Colonic mucosa (tissue), 4 donors: Measurements from ENCODE around the gene ZNF26. TPM values are rescaled to one million over a fixed set of nuclear protein-coding genes. Genes with fewer than 3 reads are reported as not detected.
"Not testable (repeated sequence)": the region's sequence is repeated elsewhere in the genome, so short reads cannot be mapped to it uniquely, and the experiment has no call there.

ENCODE experiments used
- DNase-seq: peaks from one replicate; pipeline ENCODE4 v3.0.0-alpha.2; 2020
- H3K27ac ChIP-seq: fragments of 200-600 bp; one replicate; pipeline ENCODE4 v1.8.0; 2021
- H3K27me3 ChIP-seq: fragments of 200-600 bp; one replicate; pipeline ENCODE4 v1.8.0; 2021
- H3K36me3 ChIP-seq: fragments of 200-600 bp; one replicate; pipeline ENCODE4 v1.8.0; 2021
- H3K4me1 ChIP-seq: fragments of 200-600 bp; one replicate; pipeline ENCODE4 v1.8.0; 2021; ENCODE audit warnings: mild to moderate bottlenecking
- H3K4me3 ChIP-seq: fragments of 200-600 bp; one replicate; pipeline ENCODE4 v1.8.0; 2021
- H3K9ac ChIP-seq, 2 donors: one replicate each; pipeline ENCODE4 v1.7.0; 2013; ENCODE audit warnings: control low read depth in 2 of 2, low read depth in 2 of 2, low read length in 2 of 2
- H3K9me3 ChIP-seq: fragments of 200-600 bp; one replicate; pipeline ENCODE4 v1.8.0; 2021
- CTCF ChIP-seq: fragments of 200-600 bp; IDR thresholded peaks from one replicate; pipeline ENCODE4 v1.8.0; 2022; ENCODE audit warnings: antibody characterized with exemption, mild to moderate bottlenecking
- intact Hi-C: fragments of 100-400 bp; cut with DNase I; formaldehyde crosslinking; loops from one replicate; pipeline ENCODE4 v1.14.1; 2022
- total RNA-seq, 2 donors: library from RNA; stranded (reverse); fragmentation: NEBNext Ultra II Directional in 1 of 2; extraction: Animal tissue kit (Norgen Biotek cat#: 25700) in 1 of 2; gene quantifications; one replicate each; pipeline ENCODE4 v1.2.1, GENCODE V29; 2021
- donor health status: healthy.
- donor health status: DM: no; HTN: no; CAD: no.
- donor health status: DM: no; HTN: no; CAD: no.

ZNF26 gene
- 1 to 10 TPM; 6.7 to 7.2 TPM for total RNA-seq

- intact Hi-C loops, result loop anchor here (2.0 to 5.0 kb wide), 2 partner anchors 95 to 191 kb away; partner anchors contain the start of gene ZNF140
- Histone ChIP-seq H3K9me3 (no peaks in the 10 kb centered on the region), H3K27me3 (no peaks in the 10 kb centered on the region), H3K4me3 (peak within 1 kb of the TSS; percentile 99), H3K27ac (peak within 1 kb of the TSS; percentile 46), H3K36me3 (no peaks in the 10 kb centered on the region), H3K9ac (peak within 1 kb of the TSS; percentile 72 to 74), H3K4me1 (no peaks in the 10 kb centered on the region)
- DNase-seq, result peak; percentile 94
- no peak for TF ChIP-seq CTCF
Measured at GRCh38 chr12:132986001-132986884, at the start of gene ZNF26. Gene ZNF26, plus strand, starts transcription at chr12:132986367. Its CDS starts 474 bp downstream, at chr12:132986841.

GRCh38 chr12:132936921-132937320 lies 49.2 kb upstream of the ZNF26 start:
- H3K9ac ChIP-seq, H3K4me1 ChIP-seq, H3K36me3 ChIP-seq, H3K9me3 ChIP-seq, intact Hi-C loops, H3K27ac ChIP-seq, H3K4me3 ChIP-seq, DNase-seq, H3K27me3 ChIP-seq: not testable (repeated sequence)

- TF ChIP-seq CTCF, result no peak
- Histone ChIP-seq H3K9ac (no peak overlapping the region), H3K9me3 (no peaks in the 10 kb centered on the region), H3K36me3 (peaks cover under 1% of the 10 kb centered on the region), H3K27me3 (no peaks in the 10 kb centered on the region), H3K27ac (no peak overlapping the region), H3K4me3 (no peak overlapping the region), H3K4me1 (no peaks in the 10 kb centered on the region)
- intact Hi-C loops, result no loop called here
- no peak for DNase-seq
Measured at GRCh38 chr12:132937476-132937875, 48.7 kb upstream of the ZNF26 start.

- H3K36me3 ChIP-seq, H3K4me1 ChIP-seq, intact Hi-C loops, H3K9me3 ChIP-seq, H3K9ac ChIP-seq, H3K27me3 ChIP-seq, H3K27ac ChIP-seq, H3K4me3 ChIP-seq, DNase-seq: not testable (repeated sequence)
Measured at GRCh38 chr12:132938807-132939206, 47.4 kb upstream of the ZNF26 start.

GRCh38 chr12:132940071-132940719 lies 46.0 kb upstream of the ZNF26 start:
- DNase-seq, result no peak
- no peaks in the 10 kb centered on the region for H3K27me3 ChIP-seq
- no peak overlapping the region for H3K27ac ChIP-seq
- peaks cover 4% of the 10 kb centered on the region for H3K36me3 ChIP-seq
- H3K9ac ChIP-seq, result no peak overlapping the region
- intact Hi-C loops, result no loop called here
- no peaks in the 10 kb centered on the region for H3K9me3 ChIP-seq
- no peak overlapping the region for H3K4me3 ChIP-seq
- no peak for TF ChIP-seq CTCF
- H3K4me1 ChIP-seq, result no peaks in the 10 kb centered on the region

- Histone ChIP-seq H3K27ac (no peak overlapping the region), H3K9me3 (no peaks in the 10 kb centered on the region), H3K36me3 (peaks cover 4% of the 10 kb centered on the region), H3K4me1 (no peaks in the 10 kb centered on the region), H3K9ac (no peak overlapping the region), H3K4me3 (no peak overlapping the region), H3K27me3 (no peaks in the 10 kb centered on the region)
- intact Hi-C loops, result no loop called here
- no peak for DNase-seq
- TF ChIP-seq CTCF, result no peak
Measured at GRCh38 chr12:132941336-132941954, 44.7 kb upstream of the ZNF26 start.
